Measurements from ENCODE around the gene NEK4.

GRCh38 chr3:52819936-52820335 is 49.2 kb upstream of the NEK4 start:
- TF ChIP-seq NFIC (IDR thresholded peaks at IDR 0.05; ENCODE audit: borderline replicate concordance) = no peak
- TF ChIP-seq RFX5 (IDR thresholded peaks at IDR 0.05; ENCODE audit: low read length) = no peak
- TF ChIP-seq FOXM1 (IDR thresholded peaks at IDR 0.05; ENCODE audit: low read depth) = no peak
- TF ChIP-seq, protein P1, sequence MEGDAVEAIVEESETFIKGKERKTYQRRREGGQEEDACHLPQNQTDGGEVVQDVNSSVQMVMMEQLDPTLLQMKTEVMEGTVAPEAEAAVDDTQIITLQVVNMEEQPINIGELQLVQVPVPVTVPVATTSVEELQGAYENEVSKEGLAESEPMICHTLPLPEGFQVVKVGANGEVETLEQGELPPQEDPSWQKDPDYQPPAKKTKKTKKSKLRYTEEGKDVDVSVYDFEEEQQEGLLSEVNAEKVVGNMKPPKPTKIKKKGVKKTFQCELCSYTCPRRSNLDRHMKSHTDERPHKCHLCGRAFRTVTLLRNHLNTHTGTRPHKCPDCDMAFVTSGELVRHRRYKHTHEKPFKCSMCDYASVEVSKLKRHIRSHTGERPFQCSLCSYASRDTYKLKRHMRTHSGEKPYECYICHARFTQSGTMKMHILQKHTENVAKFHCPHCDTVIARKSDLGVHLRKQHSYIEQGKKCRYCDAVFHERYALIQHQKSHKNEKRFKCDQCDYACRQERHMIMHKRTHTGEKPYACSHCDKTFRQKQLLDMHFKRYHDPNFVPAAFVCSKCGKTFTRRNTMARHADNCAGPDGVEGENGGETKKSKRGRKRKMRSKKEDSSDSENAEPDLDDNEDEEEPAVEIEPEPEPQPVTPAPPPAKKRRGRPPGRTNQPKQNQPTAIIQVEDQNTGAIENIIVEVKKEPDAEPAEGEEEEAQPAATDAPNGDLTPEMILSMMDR (IDR thresholded peaks at IDR 0.05) = no peak
- TF ChIP-seq SIN3A (IDR thresholded peaks at IDR 0.05; ENCODE audit: borderline replicate concordance, low read depth, low read length) = no peak
- no peak for TF ChIP-seq MEF2A (IDR thresholded peaks at IDR 0.05; ENCODE audit: borderline replicate concordance, low read depth)
- no peak for TF ChIP-seq YY1 (IDR thresholded peaks at IDR 0.05; ENCODE audit: low read depth)
- TF ChIP-seq RXRA (IDR thresholded peaks at IDR 0.05; ENCODE audit: borderline replicate concordance, low read depth) = no peak
- TF ChIP-seq POLR2AphosphoS5 (IDR thresholded peaks at IDR 0.05; ENCODE audit: low read depth, low read length) = no peak
- no peak for TF ChIP-seq NRF1 (IDR thresholded peaks at IDR 0.05; ENCODE audit: low read depth, low read length)
- no peak for TF ChIP-seq GABPA (IDR thresholded peaks at IDR 0.05; ENCODE audit: low read depth)
- TF ChIP-seq JUND (IDR thresholded peaks at IDR 0.05) = no peak
- no peak for TF ChIP-seq MAX (IDR thresholded peaks at IDR 0.05; ENCODE audit: low read depth)
- no peak for TF ChIP-seq TCF12 (IDR thresholded peaks at IDR 0.05)
